C4-2B (cell line): ENCODE measurements around the gene WDR27.

Source experiments
- H3K27ac ChIP-seq: fragments of 450-650 bp; 2 replicates; pipeline ENCODE4 v1.5.1; 2017
- CTCF ChIP-seq: fragments of 450-650 bp; conservative IDR thresholded peaks from 2 replicates; pipeline ENCODE4 v1.5.1; 2017; ENCODE audit warnings: mild to moderate bottlenecking
- ZFX ChIP-seq: fragments of 450-650 bp; IDR thresholded peaks from 2 replicates; pipeline ENCODE4 v1.6.1; 2017

WDR27 gene

DNA sequence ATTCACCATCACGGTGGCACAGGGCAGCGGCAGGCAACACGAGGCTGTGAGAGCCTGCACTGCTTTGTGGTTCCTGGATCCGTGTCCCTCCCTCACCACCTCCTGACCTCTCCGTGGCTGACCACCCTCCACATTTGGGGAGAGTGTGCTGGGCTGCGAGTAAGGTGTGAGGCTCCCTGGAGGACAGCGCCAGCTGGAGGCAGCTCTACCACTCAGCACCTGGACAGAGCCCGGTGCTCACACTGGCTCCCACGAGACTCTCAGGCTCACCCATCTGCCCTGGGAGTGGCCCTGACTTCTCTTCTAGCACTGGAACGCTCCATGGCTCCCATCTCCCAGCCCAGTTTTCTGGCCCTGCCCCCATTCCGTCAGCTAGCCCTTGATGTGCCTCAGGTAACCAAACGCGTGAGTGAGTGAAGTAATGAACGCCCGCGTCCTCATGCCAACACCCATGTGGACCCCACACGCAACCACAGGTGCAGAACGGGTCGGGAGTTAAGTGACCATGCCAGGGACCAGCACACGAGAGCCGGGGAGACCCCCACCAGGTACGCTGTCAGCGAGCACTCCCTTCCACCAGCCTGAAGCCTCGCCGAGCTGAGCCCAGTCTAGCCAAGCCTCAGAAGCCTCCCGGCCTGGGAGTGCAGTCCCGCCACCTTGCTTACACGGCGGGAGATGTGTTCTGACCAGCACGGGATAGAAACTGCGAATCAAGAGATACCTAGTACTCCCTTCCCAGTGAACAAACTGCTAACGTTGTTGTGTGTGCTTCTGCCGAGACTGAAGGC is 137.2 kb downstream of the WDR27 start:
- H3K27ac ChIP-seq: no peak overlapping the region
- no peak for TF ChIP-seq ZFX
- no peak for TF ChIP-seq CTCF

GRCh38 chr6:169561665-169562064 is 140.2 kb downstream of the WDR27 start:
- no peak for TF ChIP-seq CTCF
- no peak overlapping the region for H3K27ac ChIP-seq

DNA sequence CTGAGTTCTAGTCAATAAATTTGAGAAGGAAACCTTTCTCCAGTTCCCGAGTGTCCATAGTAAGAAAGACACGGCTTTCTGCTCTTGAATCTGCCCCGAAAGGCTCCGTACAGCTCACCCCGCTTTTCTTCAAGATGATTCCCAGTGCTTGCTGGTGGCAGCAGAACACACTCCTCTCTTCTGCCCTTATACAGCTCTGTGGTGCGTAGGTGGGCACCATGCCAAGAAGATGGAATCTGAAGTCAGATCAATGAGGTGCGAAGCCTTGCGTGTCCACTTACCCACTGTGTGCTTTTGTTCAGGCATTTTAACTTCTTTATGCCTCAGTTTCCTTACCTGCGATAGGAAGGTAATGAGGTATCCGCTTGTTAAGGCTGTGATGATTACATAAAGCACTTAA is 142.2 kb downstream of the WDR27 start:
- no peak overlapping the region for H3K27ac ChIP-seq
- TF ChIP-seq ZFX (no peak), CTCF (no peak)

DNA sequence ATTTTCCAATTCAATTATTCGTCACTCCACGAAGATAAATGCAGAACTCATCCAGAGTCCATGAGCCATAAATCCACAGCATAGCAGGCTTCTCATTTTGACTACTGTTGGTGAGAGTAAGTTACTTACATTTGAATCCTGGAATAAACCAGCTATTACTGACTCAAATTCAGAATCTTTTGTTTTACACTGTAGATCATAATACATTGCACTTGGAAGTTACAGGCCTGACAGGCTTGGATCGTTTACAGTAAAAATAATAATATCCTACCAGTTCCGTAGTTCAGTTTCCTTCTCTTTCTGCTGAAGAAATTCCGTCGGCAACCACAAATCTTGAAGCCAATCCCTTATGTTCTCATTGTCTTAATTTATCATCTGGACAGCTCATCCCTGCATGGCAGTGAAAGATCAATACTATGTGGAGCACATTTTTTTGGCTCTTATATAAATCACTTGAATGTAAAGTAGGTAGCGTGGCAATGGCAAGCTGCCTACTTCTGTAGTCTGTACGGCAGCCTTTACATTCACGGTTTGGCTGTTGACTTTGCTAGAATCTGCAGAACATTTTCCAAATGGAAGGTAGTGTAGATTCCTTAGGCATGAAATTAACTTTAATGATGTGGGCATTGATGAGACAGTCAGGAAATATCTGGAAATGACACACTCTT is 142.9 kb downstream of the WDR27 start:
- TF ChIP-seq CTCF: no peak
- no peak for TF ChIP-seq ZFX
- no peak overlapping the region for H3K27ac ChIP-seq

DNA sequence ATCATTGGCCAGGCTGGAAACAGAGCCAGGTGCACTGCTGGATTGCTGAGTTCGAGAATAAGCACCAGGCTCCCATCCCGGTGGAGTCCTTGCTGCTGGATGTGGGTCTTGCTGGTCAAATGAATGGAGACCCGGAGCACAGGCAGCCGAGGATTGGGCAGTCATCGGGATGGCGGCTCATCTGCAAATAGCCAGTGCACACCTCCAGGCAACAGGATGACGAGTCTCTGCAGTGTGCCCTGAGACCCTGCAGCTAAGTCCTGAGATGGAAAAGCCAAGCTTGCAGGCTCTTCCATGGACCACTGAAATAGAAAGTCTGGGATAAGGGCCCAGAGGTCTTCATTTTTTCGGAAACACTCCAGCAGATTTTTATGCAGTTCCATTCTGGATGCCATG is 143.5 kb downstream of the WDR27 start:
- H3K27ac ChIP-seq: no peak overlapping the region
- TF ChIP-seq CTCF: no peak
- TF ChIP-seq ZFX: no peak

- TF ChIP-seq ZFX (no peak), CTCF (no peak)
Measured at GRCh38 chr6:169557887-169558286, 143.9 kb downstream of the WDR27 start.

GRCh38 chr6:169556758-169557548 is 144.9 kb downstream of the WDR27 start:
- no peak overlapping the region for H3K27ac ChIP-seq
- TF ChIP-seq CTCF (no peak), ZFX (no peak)

More at GRCh38 chr6:169557887-169558286, 143.9 kb downstream of the WDR27 start:
- no peak overlapping the region for H3K27ac ChIP-seq
